Hepatocyte (in vitro differentiated cells): ENCODE data around the gene ANKRD29. TPM values are rescaled to one million over a fixed set of nuclear protein-coding genes. Genes with fewer than 3 reads are reported as not detected.

Experiments
- DNase-seq: peaks from one replicate; pipeline ENCODE4 v3.0.0-alpha.2; 2016; ENCODE audit warnings: low spot score
- H2AFZ ChIP-seq: fragments of 200-600 bp; sonication (generic); 2 replicates; pipeline ENCODE4 v1.6.0; 2016; ENCODE audit warnings: antibody characterized with exemption, mild to moderate bottlenecking
- H3K27ac ChIP-seq: fragments of 200-600 bp; sonication (generic); 2 replicates; pipeline ENCODE4 v1.5.1; 2016; ENCODE audit warnings: mild to moderate bottlenecking
- H3K27me3 ChIP-seq: fragments of 200-600 bp; sonication (generic); 2 replicates; pipeline ENCODE4 v1.6.1; 2016
- H3K36me3 ChIP-seq: fragments of 200-600 bp; sonication (generic); replicated peaks from 2 replicates; pipeline ENCODE4 v1.5.1; 2016; ENCODE audit warnings: low read depth; ENCODE audit not compliant: insufficient read depth
- H3K4me1 ChIP-seq: fragments of 200-600 bp; sonication (generic); 2 replicates; pipeline ENCODE4 v1.5.1; 2016; ENCODE audit warnings: mild to moderate bottlenecking, moderate library complexity; ENCODE audit not compliant: insufficient read depth
- H3K4me2 ChIP-seq: fragments of 200-600 bp; sonication (generic); 2 replicates; pipeline ENCODE4 v1.6.0; 2016
- H3K4me3 ChIP-seq: fragments of 200-600 bp; sonication (generic); 2 replicates; pipeline ENCODE4 v1.5.1; 2016; ENCODE audit warnings: mild to moderate bottlenecking
- H3K79me2 ChIP-seq: fragments of 200-600 bp; sonication (generic); 2 replicates; pipeline ENCODE4 v1.6.0; 2017; ENCODE audit warnings: mild to moderate bottlenecking
- H3K9me2 ChIP-seq: fragments of 200-600 bp; sonication (generic); replicated peaks from 2 replicates; pipeline ENCODE4 v1.6.0; 2017; ENCODE audit warnings: mild to moderate bottlenecking; ENCODE audit not compliant: insufficient read depth
- H3K9me3 ChIP-seq: fragments of 200-600 bp; sonication (generic); 2 replicates; pipeline ENCODE4 v1.5.1; 2016; ENCODE audit warnings: low read depth, mild to moderate bottlenecking
- H4K20me1 ChIP-seq: fragments of 200-600 bp; sonication (generic); 2 replicates; pipeline ENCODE4 v1.6.0; 2016; ENCODE audit warnings: mild to moderate bottlenecking; ENCODE audit not compliant: insufficient read depth, poor library complexity, severe bottlenecking
- EZH2 ChIP-seq: fragments of 200-600 bp; sonication (generic); IDR thresholded peaks from 2 replicates; pipeline ENCODE4 v1.6.1; 2016; ENCODE audit warnings: antibody characterized with exemption, mild to moderate bottlenecking, borderline replicate concordance
- EZH2phosphoT487 ChIP-seq: fragments of 200-600 bp; sonication (generic); IDR thresholded peaks from one replicate; pipeline ENCODE4 v1.6.1; 2018; ENCODE audit warnings: antibody characterized with exemption, mild to moderate bottlenecking, low read depth, moderate library complexity; ENCODE audit not compliant: unreplicated experiment, severe bottlenecking
- WGBS: methylation state at CpG from one replicate; pipeline ENCODE4 v1.1.6; 2016; ENCODE audit warnings: low lambda C conversion rate; ENCODE audit errors: missing lambda C conversion rate; 5-methylcytosine and 5-hydroxymethylcytosine counted together
- polyA plus RNA-seq: library from polyadenylated mRNA; unstranded; fragments of >200 nt; fragmentation: Nextera tagmentation; extraction: Ambion mirVana; gene quantifications from 2 replicates; pipeline ENCODE4 v1.2.1, GENCODE V29; 2016
- total RNA-seq: library from RNA; depleted of rRNA; stranded (reverse); fragments of >200 nt; gene quantifications from 2 replicates; pipeline ENCODE4 v1.2.3, GENCODE V29; 2014
- TF ChIP-seq, protein P1 (sequence below): fragments of 200-600 bp; sonication (generic); IDR thresholded peaks from 2 replicates; pipeline ENCODE4 v1.5.1; 2016; ENCODE audit warnings: antibody characterized with exemption, mild to moderate bottlenecking; ENCODE audit not compliant: poor library complexity

The ANKRD29 gene
- total and polyA plus RNA-seq, 2 experiments from 2014 or later = 7.7 to 12.1 TPM

DNA sequence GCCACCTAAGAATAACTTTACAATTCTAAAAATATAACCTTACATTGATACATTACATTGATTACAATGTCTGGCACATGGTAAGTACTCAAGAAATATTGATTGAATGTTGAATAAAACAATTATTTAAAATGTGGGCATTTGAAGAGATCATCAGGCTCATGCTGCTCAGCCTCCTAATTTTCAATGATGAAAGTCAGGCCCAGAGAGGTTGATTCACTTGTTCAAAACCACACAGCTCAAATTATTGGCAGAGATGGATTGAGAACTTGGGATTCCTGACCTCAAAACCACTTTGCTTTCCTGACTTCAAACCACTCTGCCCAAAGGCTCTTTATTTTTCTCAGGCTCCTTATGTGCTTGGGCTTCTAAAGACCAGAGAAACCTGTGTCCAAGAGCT is 34.7 kb downstream of the ANKRD29 start:
- H2AFZ ChIP-seq = no peak overlapping the region
- no peaks in the 10 kb centered on the region for H3K36me3 ChIP-seq
- H3K9me3 ChIP-seq = no peaks in the 10 kb centered on the region
- peaks cover 19% of the 10 kb centered on the region for H3K4me1 ChIP-seq
- peak overlapping the region; percentile 56 for H3K27ac ChIP-seq
- TF ChIP-seq EZH2phosphoT487 (no peak), EZH2 (no peak)
- TF ChIP-seq, protein P1, sequence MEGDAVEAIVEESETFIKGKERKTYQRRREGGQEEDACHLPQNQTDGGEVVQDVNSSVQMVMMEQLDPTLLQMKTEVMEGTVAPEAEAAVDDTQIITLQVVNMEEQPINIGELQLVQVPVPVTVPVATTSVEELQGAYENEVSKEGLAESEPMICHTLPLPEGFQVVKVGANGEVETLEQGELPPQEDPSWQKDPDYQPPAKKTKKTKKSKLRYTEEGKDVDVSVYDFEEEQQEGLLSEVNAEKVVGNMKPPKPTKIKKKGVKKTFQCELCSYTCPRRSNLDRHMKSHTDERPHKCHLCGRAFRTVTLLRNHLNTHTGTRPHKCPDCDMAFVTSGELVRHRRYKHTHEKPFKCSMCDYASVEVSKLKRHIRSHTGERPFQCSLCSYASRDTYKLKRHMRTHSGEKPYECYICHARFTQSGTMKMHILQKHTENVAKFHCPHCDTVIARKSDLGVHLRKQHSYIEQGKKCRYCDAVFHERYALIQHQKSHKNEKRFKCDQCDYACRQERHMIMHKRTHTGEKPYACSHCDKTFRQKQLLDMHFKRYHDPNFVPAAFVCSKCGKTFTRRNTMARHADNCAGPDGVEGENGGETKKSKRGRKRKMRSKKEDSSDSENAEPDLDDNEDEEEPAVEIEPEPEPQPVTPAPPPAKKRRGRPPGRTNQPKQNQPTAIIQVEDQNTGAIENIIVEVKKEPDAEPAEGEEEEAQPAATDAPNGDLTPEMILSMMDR = no peak
- H4K20me1 ChIP-seq = no peaks in the 10 kb centered on the region
- no peaks in the 10 kb centered on the region for H3K27me3 ChIP-seq
- DNase-seq = no peak
- no peak overlapping the region for H3K4me3 ChIP-seq
- H3K79me2 ChIP-seq = no peaks in the 10 kb centered on the region
- H3K4me2 ChIP-seq = no peak overlapping the region
- no peaks in the 10 kb centered on the region for H3K9me2 ChIP-seq

DNA sequence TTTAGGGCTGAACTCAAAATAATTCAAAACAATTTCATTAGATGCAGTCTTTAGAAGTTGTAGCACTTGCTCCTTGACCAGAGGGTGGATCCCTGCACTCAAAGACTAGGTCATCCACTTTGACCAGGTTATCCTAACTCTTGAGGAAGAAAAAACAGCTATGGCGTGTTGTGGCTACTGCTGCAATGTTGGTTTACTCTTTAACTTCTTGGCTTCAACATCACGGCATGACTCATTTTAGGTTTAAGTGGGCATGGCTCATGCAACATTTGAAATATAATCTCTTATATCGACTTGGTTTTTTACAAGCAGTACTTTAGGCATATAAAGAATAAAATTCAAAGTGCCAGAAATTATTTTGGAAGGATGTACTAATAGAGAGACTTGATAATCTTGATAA is 35.4 kb downstream of the ANKRD29 start:
- no peaks in the 10 kb centered on the region for H3K9me2 ChIP-seq
- no peak overlapping the region for H3K4me3 ChIP-seq
- 34% methylated on average over 3 of the region's 3 CpGs for WGBS
- peak overlapping the region; percentile 56 for H3K27ac ChIP-seq
- no peak overlapping the region for H3K4me2 ChIP-seq
- H2AFZ ChIP-seq = no peak overlapping the region
- H3K36me3 ChIP-seq = no peaks in the 10 kb centered on the region
- no peaks in the 10 kb centered on the region for H4K20me1 ChIP-seq
- no peaks in the 10 kb centered on the region for H3K9me3 ChIP-seq
- H3K27me3 ChIP-seq = no peaks in the 10 kb centered on the region
- peaks cover 19% of the 10 kb centered on the region for H3K4me1 ChIP-seq
- H3K79me2 ChIP-seq = no peaks in the 10 kb centered on the region
- no peak for TF ChIP-seq EZH2phosphoT487
- TF ChIP-seq, protein P1 = no peak
- TF ChIP-seq EZH2 = no peak
- DNase-seq = peak; percentile 57

DNA sequence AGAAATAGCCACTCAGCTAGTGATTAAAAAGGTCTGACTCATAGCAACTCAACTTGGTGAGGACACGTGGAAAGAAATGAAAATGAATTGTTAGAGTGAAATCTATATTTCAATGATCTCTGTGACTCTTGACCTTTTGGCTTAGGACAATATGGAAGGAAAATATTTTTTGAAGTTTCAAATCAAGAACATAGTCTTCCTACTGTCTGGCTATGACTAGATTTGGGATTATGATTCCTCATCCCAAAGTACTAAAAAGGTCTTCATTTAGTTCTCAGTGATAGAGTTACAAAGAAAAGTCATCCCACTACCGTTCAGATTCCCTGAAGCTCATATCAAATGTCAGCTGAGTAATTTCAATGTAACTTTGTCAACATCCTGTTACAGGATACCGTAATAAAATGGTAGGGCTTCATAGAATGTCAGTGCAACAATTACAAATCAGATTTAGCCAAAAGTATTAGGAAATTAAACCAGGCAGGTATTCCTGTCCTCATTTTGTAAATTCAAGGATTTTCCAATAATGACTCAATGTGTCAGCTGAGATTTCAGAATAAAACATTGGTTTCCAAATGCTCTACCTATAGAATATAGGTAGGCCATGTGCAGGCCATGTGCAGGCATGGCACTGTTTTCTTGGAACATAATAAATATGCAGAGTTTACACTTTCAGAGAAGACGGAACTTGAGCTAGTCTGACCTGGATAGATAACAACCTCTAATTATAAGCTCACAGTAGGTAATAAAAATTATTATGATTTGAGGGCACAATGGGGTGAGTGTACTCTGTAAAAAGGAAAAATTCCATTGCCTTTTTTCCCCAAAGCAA is 36.0 kb downstream of the ANKRD29 start:
- no peaks in the 10 kb centered on the region for H4K20me1 ChIP-seq
- no peak overlapping the region for H3K4me2 ChIP-seq

More for the DNA sequence above, 36.0 kb downstream of the ANKRD29 start:
- Histone ChIP-seq H3K27ac (peak overlapping the region; percentile 56), H3K9me3 (no peaks in the 10 kb centered on the region), H3K36me3 (no peaks in the 10 kb centered on the region), H3K4me1 (peaks cover 15% of the 10 kb centered on the region), H2AFZ (no peak overlapping the region), H3K4me3 (no peak overlapping the region), H3K9me2 (no peaks in the 10 kb centered on the region), H3K27me3 (no peaks in the 10 kb centered on the region), H3K79me2 (no peaks in the 10 kb centered on the region)
- DNase-seq = no peak
- WGBS = 62% methylated on average over 4 of the region's 4 CpGs
- TF ChIP-seq, protein P1 = no peak
- no peak for TF ChIP-seq EZH2
- no peak for TF ChIP-seq EZH2phosphoT487
